GM23338 (cell line): ENCODE results near the gene TIMM44. TPM values are rescaled to one million over a fixed set of nuclear protein-coding genes. Genes with fewer than 3 reads are reported as not detected.

Experiments used
- CREB1 ChIP-seq: fragments of 250-450 bp; sonication (Bioruptor Pico); IDR thresholded peaks from 2 replicates; pipeline ENCODE4 v1.5.0; 2020; ENCODE audit warnings: low read depth, mild to moderate bottlenecking, moderate library complexity
- CTCF ChIP-seq, 2 experiments: fragments of 200-600 bp in 1 of 2; sonication (generic) in 1 of 2; conservative IDR thresholded peaks; 2 replicates each; pipeline versions ENCODE4 v1.5.1 to v1.6.1; 2016 to 2017; ENCODE audit warnings: antibody characterized with exemption in 2 of 2, low read depth in 2 of 2, mild to moderate bottlenecking in 2 of 2, moderate library complexity in 1 of 2
- ETS1 ChIP-seq: IDR thresholded peaks from 2 replicates; pipeline ENCODE4 v1.6.1; 2016; ENCODE audit warnings: antibody characterized with exemption
- EZH2phosphoT487 ChIP-seq: fragments of 200-600 bp; sonication (generic); IDR thresholded peaks from one replicate; pipeline ENCODE4 v1.8.1; 2018; ENCODE audit warnings: antibody characterized with exemption; ENCODE audit not compliant: unreplicated experiment
- NANOG ChIP-seq: IDR thresholded peaks from 2 replicates; pipeline ENCODE4 v1.6.1; 2016; ENCODE audit warnings: antibody characterized with exemption, borderline replicate concordance
- POLR2AphosphoS5 ChIP-seq: IDR thresholded peaks from 2 replicates; pipeline ENCODE4 v1.6.1; 2016; ENCODE audit warnings: antibody characterized with exemption, low read depth
- STAT1 ChIP-seq: IDR thresholded peaks from one replicate; pipeline ENCODE4 v1.6.1; 2016; ENCODE audit warnings: antibody characterized with exemption; ENCODE audit not compliant: unreplicated experiment
- ZNF114 ChIP-seq: fragments of 250-450 bp; sonication (Bioruptor Pico); IDR thresholded peaks from 2 replicates; pipeline ENCODE4 v1.5.0; 2020; ENCODE audit warnings: mild to moderate bottlenecking, moderate library complexity
- ZNF331 ChIP-seq: fragments of 250-450 bp; sonication (Bioruptor Pico); IDR thresholded peaks from 2 replicates; pipeline ENCODE4 v1.5.0; 2020; ENCODE audit warnings: low read depth, mild to moderate bottlenecking, moderate library complexity
- ZNF462 ChIP-seq: fragments of 250-450 bp; sonication (Bioruptor Pico); IDR thresholded peaks from 2 replicates; pipeline ENCODE4 v1.5.0; 2020; ENCODE audit warnings: mild to moderate bottlenecking, moderate library complexity
- polyA plus RNA-seq: library from polyadenylated mRNA; unstranded; fragments of >200 nt; fragmentation: Nextera tagmentation; extraction: Ambion mirVana; gene quantifications from 2 replicates; pipeline ENCODE4 v1.2.1, GENCODE V29; 2016
- total RNA-seq: library from RNA; depleted of rRNA; stranded (reverse); fragments of >200 nt; shearing (Covaris generic); gene quantifications from 2 replicates; pipeline ENCODE4 v1.2.3, GENCODE V29; 2014

The TIMM44 gene
- total and polyA plus RNA-seq, 2 experiments from 2014 or later, result 125 to 128 TPM

- TF ChIP-seq ZNF462 (CRISPR knock-in tag) (no peak), NANOG (no peak), EZH2phosphoT487 (no peak), CREB1 (CRISPR knock-in tag) (no peak), ZNF114 (CRISPR knock-in tag) (no peak), POLR2AphosphoS5 (no peak), ZNF331 (CRISPR knock-in tag) (no peak), ETS1 (no peak), STAT1 (no peak), CTCF (conservative IDR thresholded peaks at IDR 0.05; ENCODE audit: low read depth in 2 of 2) (no peak)
These were observed 40.0 kb upstream of the TIMM44 start (continued) for GRCh38 chr19:7983286-7983950.
